SU-DHL-6 (cell line): ENCODE data around the gene PDCD11.

Experiments
- H2AFZ ChIP-seq: fragments of 200-600 bp; sonication (generic); 2 replicates; pipeline ENCODE4 v1.6.1; 2014; ENCODE audit warnings: low read depth, mild to moderate bottlenecking, moderate library complexity, mixed read lengths, antibody characterized with exemption, low read length; ENCODE audit not compliant: severe bottlenecking
- H3F3A ChIP-seq: fragments of 200-600 bp; shearing (Covaris generic); 2 replicates; pipeline ENCODE4 v1.6.0; 2016; ENCODE audit warnings: antibody characterized with exemption, mild to moderate bottlenecking; ENCODE audit not compliant: insufficient read depth
- H3K27ac ChIP-seq: fragments of 200-600 bp; sonication (generic); 2 replicates; pipeline ENCODE4 v1.5.1; 2016; ENCODE audit warnings: low read depth, mild to moderate bottlenecking, low read length, moderate library complexity, mixed read lengths
- H3K27me3 ChIP-seq: fragments of 200-600 bp; sonication (generic), shearing (Covaris generic); 2 replicates; pipeline ENCODE4 v1.6.0; 2014; ENCODE audit warnings: mild to moderate bottlenecking, low read length
- H3K36me3 ChIP-seq: fragments of 200-600 bp; sonication (generic); 2 replicates; pipeline ENCODE4 v1.6.1; 2014; ENCODE audit warnings: mild to moderate bottlenecking, low read length, mixed read lengths
- H3K4me2 ChIP-seq: fragments of 300-600, 200-600 bp; shearing (Covaris generic), sonication (generic); 2 replicates; pipeline ENCODE4 v1.6.0; 2014; ENCODE audit warnings: low read length, low read depth, mild to moderate bottlenecking; ENCODE audit not compliant: poor library complexity, severe bottlenecking
- H3K4me3 ChIP-seq: fragments of 200-600 bp; sonication (generic); 2 replicates; pipeline ENCODE4 v1.5.1; 2014; ENCODE audit warnings: antibody characterized with exemption, low read length, mild to moderate bottlenecking, mixed read lengths; ENCODE audit not compliant: insufficient read depth, poor library complexity, severe bottlenecking
- H3K79me2 ChIP-seq: fragments of 200-600 bp; sonication (generic); 2 replicates; pipeline ENCODE4 v1.6.1; 2014; ENCODE audit warnings: mild to moderate bottlenecking, low read length, moderate library complexity; ENCODE audit not compliant: insufficient read depth
- H3K9ac ChIP-seq: fragments of 200-600 bp; sonication (generic); 2 replicates; pipeline ENCODE4 v1.7.0; 2014; ENCODE audit warnings: mild to moderate bottlenecking, low read length
- H3K9me2 ChIP-seq: fragments of 200-600 bp; sonication (generic); replicated peaks from 2 replicates; pipeline ENCODE4 v1.6.1; 2014; ENCODE audit warnings: low read length; ENCODE audit not compliant: insufficient read depth
- H3K9me3 ChIP-seq: fragments of 200-600 bp; sonication (generic); 2 replicates; pipeline ENCODE4 v1.6.1; 2014; ENCODE audit warnings: low read length, mixed read lengths; ENCODE audit not compliant: insufficient read depth
- H4K20me1 ChIP-seq: fragments of 200-600 bp; sonication (generic); 2 replicates; pipeline ENCODE4 v1.6.1; 2014; ENCODE audit warnings: low read depth, mild to moderate bottlenecking, antibody characterized with exemption, low read length, moderate library complexity, mixed read lengths
- CTCF ChIP-seq: fragments of 200-600 bp; sonication (generic); IDR thresholded peaks from one replicate; pipeline ENCODE4 v1.5.1; 2017; ENCODE audit warnings: antibody characterized with exemption, mild to moderate bottlenecking, low read length, moderate library complexity; ENCODE audit not compliant: insufficient read depth, poor library complexity, severe bottlenecking
- EZH2phosphoT487 ChIP-seq: fragments of 200-600 bp; sonication (generic), shearing (Covaris generic); conservative IDR thresholded peaks from 2 replicates; pipeline ENCODE4 v1.6.1; 2018; ENCODE audit warnings: mild to moderate bottlenecking, antibody characterized with exemption, low read length, moderate library complexity, mixed read lengths

The PDCD11 gene

GRCh38 chr10:103472005-103472404 lies 75.6 kb downstream of the PDCD11 start:
- no peaks in the 10 kb centered on the region for H3K27me3 ChIP-seq
- peak overlapping the region; percentile 61 for H3K27ac ChIP-seq
- peak overlapping the region; percentile 73 for H2AFZ ChIP-seq
- H3K4me3 ChIP-seq, result peak overlapping the region; percentile 25
- TF ChIP-seq CTCF (no peak), EZH2phosphoT487 (no peak)
- H3K4me2 ChIP-seq, result peak overlapping the region; percentile 61
- H3K9me3 ChIP-seq, result no peaks in the 10 kb centered on the region
- no peaks in the 10 kb centered on the region for H4K20me1 ChIP-seq
- peak overlapping the region; percentile 47 for H3K9ac ChIP-seq
- peaks cover 19% of the 10 kb centered on the region for H3F3A ChIP-seq
- no peaks in the 10 kb centered on the region for H3K79me2 ChIP-seq
- H3K36me3 ChIP-seq, result no peaks in the 10 kb centered on the region
- H3K9me2 ChIP-seq, result no peaks in the 10 kb centered on the region

GRCh38 chr10:103473261-103473671 lies 76.8 kb downstream of the PDCD11 start:
- Histone ChIP-seq H3K36me3 (no peaks in the 10 kb centered on the region), H3K9me2 (no peaks in the 10 kb centered on the region), H3K27me3 (no peaks in the 10 kb centered on the region), H2AFZ (no peak overlapping the region), H3K9me3 (no peaks in the 10 kb centered on the region), H3K9ac (no peak overlapping the region), H3K4me3 (no peak overlapping the region), H3K4me2 (no peak overlapping the region), H3F3A (peaks cover 13% of the 10 kb centered on the region), H3K27ac (no peak overlapping the region), H4K20me1 (no peaks in the 10 kb centered on the region), H3K79me2 (no peaks in the 10 kb centered on the region)
- TF ChIP-seq EZH2phosphoT487 (no peak), CTCF (no peak)

GRCh38 chr10:103474077-103474476 lies 77.7 kb downstream of the PDCD11 start:
- no peaks in the 10 kb centered on the region for H3K79me2 ChIP-seq
- no peaks in the 10 kb centered on the region for H4K20me1 ChIP-seq
- H3K9ac ChIP-seq, result no peak overlapping the region
- H3K4me2 ChIP-seq, result no peak overlapping the region
- no peaks in the 10 kb centered on the region for H3K9me3 ChIP-seq
- no peak overlapping the region for H3K27ac ChIP-seq
- no peak overlapping the region for H2AFZ ChIP-seq
- no peaks in the 10 kb centered on the region for H3K27me3 ChIP-seq
- no peak overlapping the region for H3K4me3 ChIP-seq
- no peaks in the 10 kb centered on the region for H3K36me3 ChIP-seq
- H3K9me2 ChIP-seq, result no peaks in the 10 kb centered on the region
- H3F3A ChIP-seq, result peaks cover 13% of the 10 kb centered on the region
- no peak for TF ChIP-seq CTCF
- no peak for TF ChIP-seq EZH2phosphoT487
